ENCODE measurements around the gene GRID2. TPM values are rescaled to one million over a fixed set of nuclear protein-coding genes. Genes with fewer than 3 reads are reported as not detected.
A peak's percentile ranks its signal among the peaks of the same experiment; 100 is the strongest.

Gene GRID2
- polyA plus RNA-seq, 1 donor from 2014 or later: 14.9 TPM

DNA sequence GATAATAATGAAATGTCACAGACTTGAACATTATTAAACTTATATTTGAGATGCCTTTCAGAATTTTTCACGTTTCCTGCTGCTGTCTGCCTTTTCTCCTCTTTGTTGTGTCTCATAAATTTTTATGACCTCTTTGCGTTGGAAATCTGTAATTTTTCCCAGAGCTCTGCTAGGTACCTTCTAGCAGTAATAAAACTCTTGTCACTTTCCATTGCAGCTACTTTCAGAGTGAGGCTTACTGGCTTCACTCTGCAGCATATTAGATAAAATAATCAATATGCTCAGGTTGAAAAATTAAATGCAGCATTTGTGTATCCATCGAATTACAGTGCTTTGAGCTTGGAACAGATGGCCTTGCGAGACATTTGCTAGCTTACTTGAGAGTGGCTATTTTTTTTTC is 689.0 kb downstream of the GRID2 start:
- Histone ChIP-seq H3F3A (ENCODE audit: insufficient read depth, low read length, poor library complexity, severe bottlenecking) (no peaks in the 10 kb centered on the region), H3K9me3 (ENCODE audit: low read length) (no peaks in the 10 kb centered on the region), H3K79me2 (replicated peaks; ENCODE audit: insufficient read depth, low read length) (no peaks in the 10 kb centered on the region), H3K27ac (ENCODE audit: low read length) (peak overlapping the region; percentile 59), H2AFZ (ENCODE audit: low read depth, low read length) (no peak overlapping the region), H3K36me3 (ENCODE audit: insufficient read depth, low read length) (no peaks in the 10 kb centered on the region), H4K20me1 (ENCODE audit: insufficient read depth) (no peaks in the 10 kb centered on the region), H3K27me3 (ENCODE audit: insufficient read depth, low read depth, low read length) (no peaks in the 10 kb centered on the region), H3K4me3 (ENCODE audit: low read length) (no peak overlapping the region), H3K4me2 (ENCODE audit: low read length) (peak overlapping the region; percentile 37), H3K9ac (ENCODE audit: low read length) (peak overlapping the region; percentile 4), H3K9me2 (ENCODE audit: insufficient read depth, low read length) (no peaks in the 10 kb centered on the region)
- TF ChIP-seq, protein P1, sequence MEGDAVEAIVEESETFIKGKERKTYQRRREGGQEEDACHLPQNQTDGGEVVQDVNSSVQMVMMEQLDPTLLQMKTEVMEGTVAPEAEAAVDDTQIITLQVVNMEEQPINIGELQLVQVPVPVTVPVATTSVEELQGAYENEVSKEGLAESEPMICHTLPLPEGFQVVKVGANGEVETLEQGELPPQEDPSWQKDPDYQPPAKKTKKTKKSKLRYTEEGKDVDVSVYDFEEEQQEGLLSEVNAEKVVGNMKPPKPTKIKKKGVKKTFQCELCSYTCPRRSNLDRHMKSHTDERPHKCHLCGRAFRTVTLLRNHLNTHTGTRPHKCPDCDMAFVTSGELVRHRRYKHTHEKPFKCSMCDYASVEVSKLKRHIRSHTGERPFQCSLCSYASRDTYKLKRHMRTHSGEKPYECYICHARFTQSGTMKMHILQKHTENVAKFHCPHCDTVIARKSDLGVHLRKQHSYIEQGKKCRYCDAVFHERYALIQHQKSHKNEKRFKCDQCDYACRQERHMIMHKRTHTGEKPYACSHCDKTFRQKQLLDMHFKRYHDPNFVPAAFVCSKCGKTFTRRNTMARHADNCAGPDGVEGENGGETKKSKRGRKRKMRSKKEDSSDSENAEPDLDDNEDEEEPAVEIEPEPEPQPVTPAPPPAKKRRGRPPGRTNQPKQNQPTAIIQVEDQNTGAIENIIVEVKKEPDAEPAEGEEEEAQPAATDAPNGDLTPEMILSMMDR (IDR thresholded peaks at IDR 0.05; ENCODE audit: poor library complexity, severe bottlenecking): no peak
- TF ChIP-seq SMC3 (conservative IDR thresholded peaks at IDR 0.05; ENCODE audit: poor library complexity): no peak
- TF ChIP-seq, protein P2, sequence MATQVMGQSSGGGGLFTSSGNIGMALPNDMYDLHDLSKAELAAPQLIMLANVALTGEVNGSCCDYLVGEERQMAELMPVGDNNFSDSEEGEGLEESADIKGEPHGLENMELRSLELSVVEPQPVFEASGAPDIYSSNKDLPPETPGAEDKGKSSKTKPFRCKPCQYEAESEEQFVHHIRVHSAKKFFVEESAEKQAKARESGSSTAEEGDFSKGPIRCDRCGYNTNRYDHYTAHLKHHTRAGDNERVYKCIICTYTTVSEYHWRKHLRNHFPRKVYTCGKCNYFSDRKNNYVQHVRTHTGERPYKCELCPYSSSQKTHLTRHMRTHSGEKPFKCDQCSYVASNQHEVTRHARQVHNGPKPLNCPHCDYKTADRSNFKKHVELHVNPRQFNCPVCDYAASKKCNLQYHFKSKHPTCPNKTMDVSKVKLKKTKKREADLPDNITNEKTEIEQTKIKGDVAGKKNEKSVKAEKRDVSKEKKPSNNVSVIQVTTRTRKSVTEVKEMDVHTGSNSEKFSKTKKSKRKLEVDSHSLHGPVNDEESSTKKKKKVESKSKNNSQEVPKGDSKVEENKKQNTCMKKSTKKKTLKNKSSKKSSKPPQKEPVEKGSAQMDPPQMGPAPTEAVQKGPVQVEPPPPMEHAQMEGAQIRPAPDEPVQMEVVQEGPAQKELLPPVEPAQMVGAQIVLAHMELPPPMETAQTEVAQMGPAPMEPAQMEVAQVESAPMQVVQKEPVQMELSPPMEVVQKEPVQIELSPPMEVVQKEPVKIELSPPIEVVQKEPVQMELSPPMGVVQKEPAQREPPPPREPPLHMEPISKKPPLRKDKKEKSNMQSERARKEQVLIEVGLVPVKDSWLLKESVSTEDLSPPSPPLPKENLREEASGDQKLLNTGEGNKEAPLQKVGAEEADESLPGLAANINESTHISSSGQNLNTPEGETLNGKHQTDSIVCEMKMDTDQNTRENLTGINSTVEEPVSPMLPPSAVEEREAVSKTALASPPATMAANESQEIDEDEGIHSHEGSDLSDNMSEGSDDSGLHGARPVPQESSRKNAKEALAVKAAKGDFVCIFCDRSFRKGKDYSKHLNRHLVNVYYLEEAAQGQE (IDR thresholded peaks at IDR 0.05; ENCODE audit: borderline replicate concordance): peak; percentile 58
- TF ChIP-seq POLR2AphosphoS5 (IDR thresholded peaks at IDR 0.05): no peak
- peak; percentile 23 for TF ChIP-seq EP300 (conservative IDR thresholded peaks at IDR 0.05; ENCODE audit: poor library complexity, severe bottlenecking)

DNA sequence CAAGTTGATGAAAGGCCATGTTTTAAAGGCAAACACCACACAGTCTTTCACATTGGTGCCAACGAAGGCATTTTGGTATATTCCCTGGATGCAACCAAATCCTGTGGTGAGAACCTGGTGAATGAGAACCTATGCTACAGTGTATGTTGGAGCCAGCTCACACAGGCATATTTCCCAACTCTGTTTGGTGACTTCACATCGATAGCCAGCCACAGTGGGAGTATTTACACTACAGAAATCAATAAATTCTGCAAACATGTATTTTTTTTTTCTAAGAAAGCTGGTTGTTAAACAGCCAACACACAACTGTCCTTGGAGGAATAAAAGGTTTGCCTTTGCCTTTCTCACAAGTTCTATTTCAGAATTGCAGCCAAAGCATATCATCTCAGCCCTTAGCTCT is 691.0 kb downstream of the GRID2 start:
- no peaks in the 10 kb centered on the region for H4K20me1 ChIP-seq (ENCODE audit: insufficient read depth)
- H3K9ac ChIP-seq (ENCODE audit: low read length): no peak overlapping the region
- peak overlapping the region; percentile 68 for H3K27ac ChIP-seq (ENCODE audit: low read length)
- no peaks in the 10 kb centered on the region for H3K27me3 ChIP-seq (ENCODE audit: insufficient read depth, low read depth, low read length)
- H3K9me2 ChIP-seq (ENCODE audit: insufficient read depth, low read length): no peaks in the 10 kb centered on the region
- H3K4me3 ChIP-seq (ENCODE audit: low read length): no peak overlapping the region
- no peak overlapping the region for H3K4me2 ChIP-seq (ENCODE audit: low read length)
- TF ChIP-seq POLR2AphosphoS5 (IDR thresholded peaks at IDR 0.05) (no peak), EZH2 (IDR thresholded peaks at IDR 0.05; ENCODE audit: borderline replicate concordance, insufficient read depth, low read length, poor library complexity, severe bottlenecking) (no peak), TAF1 (IDR thresholded peaks at IDR 0.05; ENCODE audit: low read depth) (no peak), RAD21 (conservative IDR thresholded peaks at IDR 0.05) (no peak), EP300 (conservative IDR thresholded peaks at IDR 0.05; ENCODE audit: poor library complexity, severe bottlenecking) (no peak), MXI1 (conservative IDR thresholded peaks at IDR 0.05; ENCODE audit: poor library complexity, severe bottlenecking) (no peak), SMC3 (conservative IDR thresholded peaks at IDR 0.05; ENCODE audit: poor library complexity) (no peak)
- TF ChIP-seq, protein P2 (IDR thresholded peaks at IDR 0.05; ENCODE audit: borderline replicate concordance): no peak
- TF ChIP-seq, protein P1 (IDR thresholded peaks at IDR 0.05; ENCODE audit: poor library complexity, severe bottlenecking): no peak
- no peak overlapping the region for H2AFZ ChIP-seq (ENCODE audit: low read depth, low read length)
- H3K9me3 ChIP-seq (ENCODE audit: low read length): no peaks in the 10 kb centered on the region
- no peaks in the 10 kb centered on the region for H3F3A ChIP-seq (ENCODE audit: insufficient read depth, low read length, poor library complexity, severe bottlenecking)
- no peaks in the 10 kb centered on the region for H3K79me2 ChIP-seq (replicated peaks; ENCODE audit: insufficient read depth, low read length)
- H3K36me3 ChIP-seq (ENCODE audit: insufficient read depth, low read length): no peaks in the 10 kb centered on the region

All from neural cell (in vitro differentiated cells).